Neuronal stem cell (in vitro differentiated cells): ENCODE results near the gene KIAA0319L.
A peak's percentile ranks its signal among the peaks of the same experiment; 100 is the strongest.
"Not testable (repeated sequence)": the region's sequence is repeated elsewhere in the genome, so short reads cannot be mapped to it uniquely, and the experiment has no call there.

Experiments used
- DNase-seq: peaks from one replicate; pipeline ENCODE4 v3.0.0-alpha.2; 2013; ENCODE audit warnings: low spot score
- H2AFZ ChIP-seq: one replicate; pipeline ENCODE4 v1.6.1; 2013; ENCODE audit warnings: mild to moderate bottlenecking, low read length, inconsistent platforms
- H2AK5ac ChIP-seq: 2 replicates; pipeline ENCODE4 v1.6.1; 2013; ENCODE audit warnings: low read depth, mild to moderate bottlenecking, inconsistent platforms, low read length, moderate library complexity, mixed read lengths
- H2BK120ac ChIP-seq: 2 replicates; pipeline ENCODE4 v1.6.1; 2013; ENCODE audit warnings: low read depth, mild to moderate bottlenecking, inconsistent platforms, low read length, moderate library complexity, mixed read lengths
- H2BK12ac ChIP-seq: one replicate; pipeline ENCODE4 v1.6.1; 2013; ENCODE audit warnings: low read length, inconsistent platforms
- H2BK15ac ChIP-seq: 2 replicates; pipeline ENCODE4 v1.6.1; 2013; ENCODE audit warnings: mild to moderate bottlenecking, low read length, inconsistent platforms, mixed read lengths
- H2BK5ac ChIP-seq: one replicate; pipeline ENCODE4 v1.6.1; 2013; ENCODE audit warnings: inconsistent platforms, mild to moderate bottlenecking, low read length, moderate library complexity
- H3K14ac ChIP-seq: one replicate; pipeline ENCODE4 v1.6.1; 2013; ENCODE audit warnings: low read length, inconsistent platforms
- H3K18ac ChIP-seq: 2 replicates; pipeline ENCODE4 v1.6.1; 2013; ENCODE audit warnings: low read length, inconsistent platforms
- H3K23ac ChIP-seq: 2 replicates; pipeline ENCODE4 v1.6.1; 2013; ENCODE audit warnings: low read depth, mild to moderate bottlenecking, mixed read lengths, low read length, inconsistent platforms; ENCODE audit not compliant: poor library complexity
- H3K27ac ChIP-seq: replicated peaks from 3 replicates; pipeline ENCODE4 v1.5.1; 2013; ENCODE audit warnings: low read length, inconsistent platforms
- H3K27me3 ChIP-seq, 3 experiments: 2 replicates each; pipeline ENCODE4 v1.6.1; 2013; ENCODE audit warnings: low read length in 3 of 3, mild to moderate bottlenecking in 2 of 3, inconsistent platforms in 1 of 3, low read depth in 1 of 3, mixed read lengths in 1 of 3, moderate library complexity in 1 of 3; ENCODE audit not compliant: control insufficient read depth in 3 of 3, insufficient read depth in 3 of 3
- H3K36me3 ChIP-seq, 2 donors: replicated peaks in 1 of 2; 2 replicates each; pipeline ENCODE4 v1.6.1; 2013; ENCODE audit warnings: low read length in 2 of 2; ENCODE audit not compliant: control insufficient read depth in 2 of 2, insufficient read depth in 2 of 2
- H3K4ac ChIP-seq: 2 replicates; pipeline ENCODE4 v1.6.1; 2013; ENCODE audit warnings: inconsistent platforms, mild to moderate bottlenecking, low read length, moderate library complexity
- H3K4me1 ChIP-seq, 2 donors: 1 replicate in 1 of 2; 2 replicates in 1 of 2; pipeline ENCODE4 v1.6.1; 2013; ENCODE audit warnings: low read length in 2 of 2, low read depth in 1 of 2; ENCODE audit not compliant: control insufficient read depth in 2 of 2, insufficient read depth in 1 of 2
- H3K4me2 ChIP-seq: one replicate; pipeline ENCODE4 v1.6.1; 2013; ENCODE audit warnings: mild to moderate bottlenecking, low read length, inconsistent platforms; ENCODE audit not compliant: insufficient read depth, poor library complexity, severe bottlenecking
- H3K4me3 ChIP-seq, 2 donors: 2 replicates each; pipeline ENCODE4 v1.5.1; 2013; ENCODE audit warnings: low read length in 2 of 2, mild to moderate bottlenecking in 2 of 2, inconsistent platforms in 1 of 2, moderate library complexity in 1 of 2
- H3K79me1 ChIP-seq: one replicate; pipeline ENCODE4 v1.6.1; 2013; ENCODE audit warnings: low read depth, mild to moderate bottlenecking, inconsistent platforms, low read length, moderate library complexity
- H3K9ac ChIP-seq: one replicate; pipeline ENCODE4 v1.6.1; 2013; ENCODE audit warnings: mild to moderate bottlenecking, low read depth, low read length, inconsistent platforms; ENCODE audit not compliant: poor library complexity
- H3K9me3 ChIP-seq, 2 donors: replicated peaks in 1 of 2; 2 replicates each; pipeline versions ENCODE3 to v1.6.1; 2013; ENCODE audit warnings: low read length in 2 of 2, mild to moderate bottlenecking in 2 of 2, inconsistent platforms in 1 of 2, low read depth in 1 of 2, mixed read lengths in 1 of 2, moderate library complexity in 1 of 2; ENCODE audit not compliant: control insufficient read depth in 2 of 2, insufficient read depth in 1 of 2
- H4K8ac ChIP-seq: one replicate; pipeline ENCODE4 v1.6.1; 2013; ENCODE audit warnings: low read depth, mild to moderate bottlenecking, inconsistent platforms, low read length, moderate library complexity
- H4K91ac ChIP-seq: one replicate; pipeline ENCODE4 v1.6.1; 2013; ENCODE audit warnings: low read length, low read depth, mild to moderate bottlenecking, inconsistent platforms; ENCODE audit not compliant: poor library complexity
- WGBS, 2 donors: extraction: QIAGEN DNeasy Blood & Tissue Kit; methylation state at CpG; one replicate each; pipeline ENCODE4 v1.1.7; 2013; ENCODE audit warnings: missing lambda C conversion rate in 2 of 2, mixed read lengths in 1 of 2; ENCODE audit not compliant: insufficient read length in 2 of 2, insufficient replicate concordance in 1 of 2; ENCODE audit errors: extremely low coverage in 2 of 2; 5-methylcytosine and 5-hydroxymethylcytosine counted together

Gene KIAA0319L

DNA sequence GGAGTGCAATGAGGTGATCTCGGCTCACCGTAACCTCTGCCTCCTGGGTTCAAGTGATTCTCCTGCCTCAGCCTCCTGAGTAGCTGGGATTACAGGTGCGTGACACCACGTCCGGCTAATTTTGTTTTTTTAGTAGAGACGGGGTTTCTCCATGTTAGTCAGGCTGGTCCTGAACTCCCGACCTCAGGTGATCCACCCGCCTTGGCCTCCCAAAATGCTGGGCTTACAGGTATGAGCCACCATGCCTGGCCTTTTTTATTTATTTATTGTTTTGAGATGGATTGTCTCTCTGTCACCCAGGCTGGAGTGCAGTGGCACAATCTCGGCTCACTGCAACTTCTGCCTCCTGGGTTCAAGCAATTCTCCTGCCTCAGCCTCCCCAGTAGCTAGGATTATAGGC is 24.4 kb upstream of the KIAA0319L start:
- H3K4me3 ChIP-seq, DNase-seq, H3K4ac ChIP-seq, H3K4me2 ChIP-seq, H3K9me3 ChIP-seq, H3K79me1 ChIP-seq, H3K27ac ChIP-seq, H3K4me1 ChIP-seq, H3K36me3 ChIP-seq, H3K14ac ChIP-seq, H2AK5ac ChIP-seq, H3K18ac ChIP-seq, H4K8ac ChIP-seq, H2BK15ac ChIP-seq, H2AFZ ChIP-seq, H3K9ac ChIP-seq, H2BK5ac ChIP-seq, H2BK120ac ChIP-seq, H4K91ac ChIP-seq, H3K23ac ChIP-seq, H2BK12ac ChIP-seq: not testable (repeated sequence)
- no CpG with 5 or more reads among the region's 9 CpGs for WGBS, 2 donors
- peaks cover 18 to 28% (median 19%) of the 10 kb centered on the region in 3 experiments for H3K27me3 ChIP-seq

DNA sequence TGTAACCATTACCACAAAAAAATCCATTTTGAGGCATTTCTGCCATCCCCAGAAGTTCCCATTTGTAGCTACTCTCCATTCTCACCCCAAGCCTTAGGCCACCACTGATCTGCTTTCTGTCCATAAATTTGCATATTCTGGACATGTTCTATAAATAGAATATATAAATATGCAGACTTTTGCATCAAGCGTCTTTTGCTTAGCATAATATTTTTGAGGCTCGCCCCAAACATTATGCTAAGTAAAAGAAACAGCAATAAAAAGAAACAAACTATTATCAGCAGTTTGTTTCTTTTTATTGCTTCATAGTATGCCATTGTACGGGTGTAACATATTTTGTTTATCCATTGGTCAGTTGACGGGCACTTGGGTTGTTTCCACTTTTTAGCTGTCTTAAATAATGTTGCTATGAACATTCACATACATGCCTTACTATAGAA is 23.8 kb upstream of the KIAA0319L start:
- H3K36me3 ChIP-seq = no peaks in the 10 kb centered on the region
- no peak overlapping the region for H3K4ac ChIP-seq
- no peak overlapping the region for H2BK120ac ChIP-seq
- H3K18ac ChIP-seq = no peak overlapping the region
- no peak overlapping the region for H2AK5ac ChIP-seq
- no peak overlapping the region for H4K8ac ChIP-seq
- H3K14ac ChIP-seq = no peak overlapping the region
- peaks cover 25 to 34% (median 25%) of the 10 kb centered on the region in 3 experiments for H3K27me3 ChIP-seq
- H3K79me1 ChIP-seq = no peaks in the 10 kb centered on the region
- no peaks in the 10 kb centered on the region for H3K9me3 ChIP-seq
- H3K4me1 ChIP-seq = peaks cover 0 to 10% of the 10 kb centered on the region in 2 donors
- no peak overlapping the region for H3K4me2 ChIP-seq
- H2AFZ ChIP-seq = no peak overlapping the region
- H3K27ac ChIP-seq = no peak overlapping the region
- no peak for DNase-seq
- no peak overlapping the region for H3K4me3 ChIP-seq
- H2BK12ac ChIP-seq = no peak overlapping the region
- H2BK15ac ChIP-seq = no peak overlapping the region
- WGBS, 2 donors = no CpG with 5 or more reads among the region's 4 CpGs
- no peak overlapping the region for H3K23ac ChIP-seq
- no peak overlapping the region for H3K9ac ChIP-seq
- H2BK5ac ChIP-seq = no peak overlapping the region
- no peak overlapping the region for H4K91ac ChIP-seq

DNA sequence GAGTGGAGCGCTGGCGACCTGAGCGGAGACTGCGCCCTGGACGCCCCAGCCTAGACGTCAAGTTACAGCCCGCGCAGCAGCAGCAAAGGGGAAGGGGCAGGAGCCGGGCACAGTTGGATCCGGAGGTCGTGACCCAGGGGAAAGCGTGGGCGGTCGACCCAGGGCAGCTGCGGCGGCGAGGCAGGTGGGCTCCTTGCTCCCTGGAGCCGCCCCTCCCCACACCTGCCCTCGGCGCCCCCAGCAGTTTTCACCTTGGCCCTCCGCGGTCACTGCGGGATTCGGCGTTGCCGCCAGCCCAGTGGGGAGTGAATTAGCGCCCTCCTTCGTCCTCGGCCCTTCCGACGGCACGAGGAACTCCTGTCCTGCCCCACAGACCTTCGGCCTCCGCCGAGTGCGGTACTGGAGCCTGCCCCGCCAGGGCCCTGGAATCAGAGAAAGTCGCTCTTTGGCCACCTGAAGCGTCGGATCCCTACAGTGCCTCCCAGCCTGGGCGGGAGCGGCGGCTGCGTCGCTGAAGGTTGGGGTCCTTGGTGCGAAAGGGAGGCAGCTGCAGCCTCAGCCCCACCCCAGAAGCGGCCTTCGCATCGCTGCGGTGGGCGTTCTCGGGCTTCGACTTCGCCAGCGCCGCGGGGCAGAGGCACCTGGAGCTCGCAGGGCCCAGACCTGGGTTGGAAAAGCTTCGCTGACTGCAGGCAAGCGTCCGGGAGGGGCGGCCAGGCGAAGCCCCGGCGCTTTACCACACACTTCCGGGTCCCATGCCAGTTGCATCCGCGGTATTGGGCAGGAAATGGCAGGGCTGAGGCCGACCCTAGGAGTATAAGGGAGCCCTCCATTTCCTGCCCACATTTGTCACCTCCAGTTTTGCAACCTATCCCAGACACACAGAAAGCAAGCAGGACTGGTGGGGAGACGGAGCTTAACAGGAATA is 20.1 kb upstream of the KIAA0319L start:
- H3K9me3 ChIP-seq = no peaks in the 10 kb centered on the region
- H3K4me1 ChIP-seq = peaks cover 3 to 12% of the 10 kb centered on the region in 2 donors
- H2AFZ ChIP-seq = peak overlapping the region; percentile 70
- H3K4me2 ChIP-seq = peak overlapping the region; percentile 39
- WGBS, 2 donors = no CpG with 5 or more reads among the region's 70 CpGs
- H3K27me3 ChIP-seq = peaks cover 53 to 70% (median 60%) of the 10 kb centered on the region in 3 experiments
- H4K8ac ChIP-seq = peak overlapping the region; percentile 57
- H3K14ac ChIP-seq = peak overlapping the region; percentile 56
- peak overlapping the region; percentile 82 for H3K18ac ChIP-seq
- H3K27ac ChIP-seq = no peak overlapping the region
- H3K23ac ChIP-seq = no peak overlapping the region
- H2BK120ac ChIP-seq = no peak overlapping the region
- peak overlapping the region; percentile 5 for H2BK12ac ChIP-seq
- H3K79me1 ChIP-seq = no peaks in the 10 kb centered on the region
- peak overlapping the region; percentile 91 for H2BK5ac ChIP-seq
- H2BK15ac ChIP-seq = peak overlapping the region; percentile 55
- peak overlapping the region; percentile 63 for H3K9ac ChIP-seq
- DNase-seq = no peak
- peak overlapping the region in 1 of 2 donors; percentile 65 for H3K4me3 ChIP-seq
- H4K91ac ChIP-seq = no peak overlapping the region
- H3K4ac ChIP-seq = no peak overlapping the region
- H2AK5ac ChIP-seq = peak overlapping the region; percentile 67
- no peaks in the 10 kb centered on the region for H3K36me3 ChIP-seq

DNA sequence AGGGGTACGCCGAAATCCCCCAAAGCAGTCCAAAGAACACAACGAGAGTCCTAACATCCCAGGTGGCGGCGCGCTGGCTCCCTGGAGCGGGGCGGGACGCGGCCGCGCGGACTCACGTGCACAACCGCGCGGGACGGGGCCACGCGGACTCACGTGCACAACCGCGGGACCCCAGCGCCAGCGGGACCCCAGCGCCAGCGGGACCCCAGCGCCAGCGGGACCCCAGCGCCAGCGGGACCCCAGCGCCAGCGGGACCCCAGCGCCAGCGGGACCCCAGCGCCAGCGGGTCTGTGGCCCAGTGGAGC is 19.5 kb upstream of the KIAA0319L start:
- H2BK120ac ChIP-seq, H3K9me3 ChIP-seq, H2BK15ac ChIP-seq, H2BK12ac ChIP-seq, H4K91ac ChIP-seq, H2AK5ac ChIP-seq, DNase-seq, H4K8ac ChIP-seq, H3K36me3 ChIP-seq, H3K4ac ChIP-seq, H3K27ac ChIP-seq, H2AFZ ChIP-seq, H2BK5ac ChIP-seq, H3K14ac ChIP-seq, H3K9ac ChIP-seq, H3K4me3 ChIP-seq, H3K79me1 ChIP-seq, H3K23ac ChIP-seq: not testable (repeated sequence)
- peak overlapping the region; percentile 39 for H3K4me2 ChIP-seq
- peaks cover 3 to 12% of the 10 kb centered on the region in 2 donors for H3K4me1 ChIP-seq
- H3K27me3 ChIP-seq = peaks cover 53 to 77% (median 67%) of the 10 kb centered on the region in 3 experiments
- peak overlapping the region; percentile 39 for H3K18ac ChIP-seq
- WGBS, 2 donors = no CpG with 5 or more reads among the region's 37 CpGs
